Tibial nerve (tissue), 4 donors: ENCODE results near the gene OTOS. TPM values are rescaled to one million over a fixed set of nuclear protein-coding genes. Genes with fewer than 3 reads are reported as not detected.

Experiments
- DNase-seq, 2 donors: peaks; one replicate each; pipeline ENCODE4 v3.0.0-alpha.2; 2019; ENCODE audit warnings: low spot score in 2 of 2
- H3K27ac ChIP-seq, 4 donors: fragments of 200-600 bp; sonication (generic) in 3 of 4; one replicate each; pipeline ENCODE4 v1.5.1; 2017 to 2019; ENCODE audit warnings: mild to moderate bottlenecking in 1 of 4
- H3K27me3 ChIP-seq, 2 donors: fragments of 200-600 bp; sonication (generic) in 1 of 2; one replicate each; pipeline versions ENCODE4 v1.5.1 to v1.6.0; 2017 to 2019
- H3K36me3 ChIP-seq, 3 donors: fragments of 200-600 bp; sonication (generic); one replicate each; pipeline ENCODE4 v1.5.1; 2018 to 2019
- H3K4me1 ChIP-seq, 4 donors: fragments of 200-600 bp; sonication (generic) in 3 of 4; one replicate each; pipeline ENCODE4 v1.5.1; 2017 to 2019
- H3K4me3 ChIP-seq, 4 donors: fragments of 200-600 bp; sonication (generic) in 3 of 4; one replicate each; pipeline ENCODE4 v1.5.1; 2017 to 2019; ENCODE audit warnings: mild to moderate bottlenecking in 1 of 4, moderate library complexity in 1 of 4
- H3K9me3 ChIP-seq, 4 donors: fragments of 200-600 bp; sonication (generic) in 3 of 4; one replicate each; pipeline ENCODE4 v1.5.1; 2017 to 2019
- CTCF ChIP-seq, 5 experiments: fragments of 200-600 bp in 3 of 5; fragments of 450-650 bp in 2 of 5; sonication (generic) in 3 of 5; IDR thresholded peaks; one replicate each; pipeline ENCODE4 v1.5.1; 2016 to 2019; ENCODE audit warnings: antibody characterized with exemption in 5 of 5, mild to moderate bottlenecking in 3 of 5, moderate library complexity in 2 of 5
- EP300 ChIP-seq, 2 donors: sonication (generic); formaldehyde crosslinking; IDR thresholded peaks; one replicate each; pipeline ENCODE4 v1.6.1; 2017; ENCODE audit warnings: antibody characterized with exemption in 2 of 2, mild to moderate bottlenecking in 1 of 2
- POLR2A ChIP-seq, 2 donors: fragments of 450-650 bp; IDR thresholded peaks; one replicate each; pipeline ENCODE4 v1.6.1; 2017; ENCODE audit warnings: antibody characterized with exemption in 2 of 2, mild to moderate bottlenecking in 2 of 2, moderate library complexity in 2 of 2
- WGBS, 2 donors: methylation state at CpG; one replicate each; pipeline ENCODE4 v1.1.5; 2018; 5-methylcytosine and 5-hydroxymethylcytosine counted together
- total RNA-seq, 4 donors: library from RNA; depleted of rRNA; stranded (reverse); fragments of >200 nt; gene quantifications; one replicate each; pipeline ENCODE4 v1.1.0, GENCODE V29; 2016

OTOS gene
- total RNA-seq, 4 donors from 2014 or later: not detected

DNA sequence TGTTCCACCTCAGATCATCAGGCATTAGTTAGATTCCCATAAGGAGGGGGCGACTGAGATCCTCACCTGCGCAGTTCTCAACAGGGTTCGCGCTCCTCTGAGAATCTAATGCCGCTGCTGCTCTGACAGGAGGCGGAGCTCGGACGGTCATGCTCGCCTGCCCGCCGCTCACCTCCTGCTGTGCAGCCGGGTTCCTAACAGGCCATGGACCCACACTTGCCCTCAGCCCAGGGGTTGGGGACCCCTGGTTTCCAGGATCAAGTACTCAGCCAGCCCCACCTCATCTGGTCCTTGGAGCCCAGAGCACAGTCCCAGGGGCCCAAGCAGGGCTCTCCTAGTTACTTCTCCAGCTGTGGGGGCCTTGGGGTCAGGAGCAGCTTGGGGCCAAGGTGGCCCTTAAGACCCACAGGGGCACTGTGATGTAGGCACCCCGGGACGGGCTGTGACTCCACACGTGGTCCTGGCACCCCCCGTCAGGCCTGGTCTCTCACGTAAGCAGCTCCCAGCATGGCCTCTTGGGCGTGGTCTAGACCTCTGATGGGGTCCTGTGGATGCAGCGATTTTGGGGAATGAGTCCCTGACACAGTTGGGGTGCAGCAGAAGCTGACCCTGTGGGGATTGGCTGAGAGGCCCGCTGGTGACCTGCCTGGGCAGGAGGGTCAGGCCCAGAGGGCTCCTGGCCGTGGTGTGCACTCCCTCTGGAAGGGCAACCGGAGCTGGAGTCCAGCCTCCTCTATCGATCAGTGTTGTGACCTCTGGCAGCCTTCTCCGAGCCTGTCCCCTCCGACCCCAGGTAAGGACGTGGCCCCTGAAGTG, 28.3 kb upstream of the OTOS start:
- Histone ChIP-seq H3K4me3 (no peak overlapping the region), H3K36me3 (no peaks in the 10 kb centered on the region), H3K27ac (no peak overlapping the region), H3K9me3 (peaks cover 0 to 7% (median 0%) of the 10 kb centered on the region in 4 donors), H3K27me3 (peaks cover 0 to 14% of the 10 kb centered on the region in 2 donors), H3K4me1 (peaks cover 0 to 10% (median 0%) of the 10 kb centered on the region in 4 donors)
- TF ChIP-seq EP300 (IDR thresholded peaks at IDR 0.05) (no peak), CTCF (IDR thresholded peaks at IDR 0.05) (no peak), POLR2A (IDR thresholded peaks at IDR 0.05) (no peak)
- WGBS, 2 donors: 88 to 89% methylated on average over 14 to 23 of the region's 26 CpGs
- no peak for DNase-seq

DNA sequence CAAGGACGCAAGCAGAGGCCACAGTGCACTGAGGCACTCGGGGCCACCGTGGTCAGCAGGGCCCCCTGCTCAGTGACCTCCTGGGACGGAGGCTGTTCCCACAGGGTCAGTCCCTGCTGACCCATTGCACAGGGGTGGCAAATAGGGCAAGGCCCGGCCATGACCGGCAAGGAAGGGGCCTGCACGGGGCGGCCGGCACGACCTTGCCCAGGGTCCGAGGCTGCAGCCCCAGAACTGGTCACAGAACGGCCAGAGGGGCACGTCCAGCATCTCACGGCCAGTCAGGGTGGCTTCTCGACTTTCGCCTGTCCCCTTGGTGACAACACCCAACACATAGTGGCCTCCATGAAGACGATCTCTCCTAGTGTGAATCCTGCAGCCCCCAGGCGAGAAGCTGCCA, 27.6 kb upstream of the OTOS start:
- WGBS, 2 donors: 79 to 85% methylated on average over 18 of the region's 18 CpGs
- TF ChIP-seq POLR2A (IDR thresholded peaks at IDR 0.05) (no peak), CTCF (IDR thresholded peaks at IDR 0.05) (no peak), EP300 (IDR thresholded peaks at IDR 0.05) (no peak)

GRCh38 chr2:240167588-240167880, 27.1 kb upstream of the OTOS start:
- Histone ChIP-seq H3K4me1 (peaks cover 0 to 10% (median 0%) of the 10 kb centered on the region in 4 donors), H3K4me3 (no peak overlapping the region), H3K36me3 (no peaks in the 10 kb centered on the region), H3K27ac (no peak overlapping the region), H3K27me3 (peaks cover 0 to 14% of the 10 kb centered on the region in 2 donors), H3K9me3 (peaks cover 0 to 7% (median 0%) of the 10 kb centered on the region in 4 donors)
- WGBS, 2 donors: 79 to 82% methylated on average over 9 of the region's 9 CpGs
- TF ChIP-seq POLR2A (IDR thresholded peaks at IDR 0.05): no peak
- DNase-seq: no peak

More for the DNA sequence above, 27.6 kb upstream of the OTOS start:
- Histone ChIP-seq H3K4me1 (peaks cover 0 to 10% (median 0%) of the 10 kb centered on the region in 4 donors), H3K4me3 (no peak overlapping the region), H3K36me3 (no peaks in the 10 kb centered on the region), H3K9me3 (peaks cover 0 to 7% (median 0%) of the 10 kb centered on the region in 4 donors), H3K27me3 (peaks cover 0 to 14% of the 10 kb centered on the region in 2 donors), H3K27ac (no peak overlapping the region)
- DNase-seq: no peak

GRCh38 chr2:240166761-240167587, 26.5 kb upstream of the OTOS start:
- H3K4me3 ChIP-seq: no peak overlapping the region
- TF ChIP-seq EP300 (IDR thresholded peaks at IDR 0.05): no peak
- no peak overlapping the region for H3K27ac ChIP-seq
- no peak for DNase-seq
- WGBS, 2 donors: 80 to 81% methylated on average over 8 to 21 of the region's 21 CpGs
- H3K36me3 ChIP-seq: no peaks in the 10 kb centered on the region
- H3K4me1 ChIP-seq: peaks cover 0 to 10% (median 0%) of the 10 kb centered on the region in 4 donors
- H3K27me3 ChIP-seq: peaks cover 0 to 14% of the 10 kb centered on the region in 2 donors
- peaks cover 0 to 7% (median 0%) of the 10 kb centered on the region in 4 donors for H3K9me3 ChIP-seq

DNA sequence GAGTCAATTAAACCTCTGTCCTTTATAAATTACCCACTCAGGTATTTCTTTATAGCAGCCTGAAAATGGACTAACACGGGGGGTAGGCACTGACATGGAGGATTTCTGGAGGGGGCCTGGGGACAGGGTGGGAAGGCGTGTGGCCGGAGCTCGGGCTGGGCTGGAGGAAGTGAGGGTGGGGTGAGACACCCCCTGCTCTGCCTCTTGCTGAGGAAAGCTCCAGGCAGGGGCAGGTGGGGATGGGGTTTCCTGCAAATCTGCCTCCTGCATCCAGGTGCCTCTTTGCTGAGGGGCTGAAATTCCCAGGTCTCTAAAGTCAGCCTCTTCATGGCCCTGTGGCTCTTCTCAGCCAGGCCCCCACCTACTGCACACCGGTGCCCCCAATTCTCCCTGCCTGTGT, 25.7 kb upstream of the OTOS start:
- Histone ChIP-seq H3K4me1 (peaks cover 0 to 10% (median 0%) of the 10 kb centered on the region in 4 donors), H3K27me3 (peaks cover 0 to 14% of the 10 kb centered on the region in 2 donors), H3K36me3 (no peaks in the 10 kb centered on the region), H3K9me3 (peaks cover 0 to 7% (median 0%) of the 10 kb centered on the region in 4 donors), H3K4me3 (no peak overlapping the region), H3K27ac (no peak overlapping the region)
- WGBS, 2 donors: 70 to 73% methylated on average over 5 of the region's 5 CpGs
- no peak for DNase-seq
- TF ChIP-seq EP300 (IDR thresholded peaks at IDR 0.05) (no peak), POLR2A (IDR thresholded peaks at IDR 0.05) (no peak), CTCF (IDR thresholded peaks at IDR 0.05) (no peak)

DNA sequence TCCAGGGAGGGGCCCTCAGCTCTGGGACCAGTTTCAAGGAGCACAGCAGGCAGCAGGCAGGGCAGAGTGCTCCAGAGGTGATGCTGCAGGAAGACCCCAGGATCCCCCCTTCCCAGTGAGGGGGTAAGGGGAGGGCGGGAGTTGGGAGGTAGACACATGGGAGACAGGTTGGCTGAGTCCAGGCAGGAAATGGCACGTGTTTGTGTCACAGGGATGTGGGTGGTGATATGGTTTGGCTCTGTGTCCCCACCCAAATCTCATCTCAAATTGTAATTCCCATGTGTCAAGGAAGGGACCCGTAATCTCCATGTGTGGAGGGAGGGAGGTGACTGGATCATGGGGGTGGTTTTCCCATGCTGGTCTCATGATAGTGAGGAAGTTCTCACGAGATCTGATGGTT, 25.2 kb upstream of the OTOS start:
- Histone ChIP-seq H3K36me3 (no peaks in the 10 kb centered on the region), H3K9me3 (peaks cover 0 to 7% (median 0%) of the 10 kb centered on the region in 4 donors), H3K27me3 (peaks cover 0 to 14% of the 10 kb centered on the region in 2 donors), H3K27ac (no peak overlapping the region), H3K4me3 (no peak overlapping the region), H3K4me1 (peaks cover 0 to 7% (median 0%) of the 10 kb centered on the region in 4 donors)
- TF ChIP-seq POLR2A (IDR thresholded peaks at IDR 0.05): no peak
- DNase-seq: no peak
- WGBS, 2 donors: 59 to 69% methylated on average over 4 of the region's 4 CpGs
